Loucy (cell line): ENCODE measurements around the gene B4GALNT3.

Source experiments
- H2AFZ ChIP-seq: fragments of 200-600 bp; sonication (generic); 2 replicates; pipeline ENCODE4 v1.6.0; 2016; ENCODE audit warnings: antibody characterized with exemption, mild to moderate bottlenecking, low read length, moderate library complexity
- H3F3A ChIP-seq: fragments of 200-600 bp; 2 replicates; pipeline ENCODE4 v1.6.0; 2016; ENCODE audit warnings: antibody characterized with exemption, low read depth, mild to moderate bottlenecking
- H3K27me3 ChIP-seq: fragments of 200-600 bp; sonication (generic); 2 replicates; pipeline ENCODE4 v1.6.1; 2014; ENCODE audit warnings: low read length, mild to moderate bottlenecking; ENCODE audit not compliant: insufficient read depth, poor library complexity, severe bottlenecking
- H3K36me3 ChIP-seq: fragments of 200-600 bp; sonication (generic); 2 replicates; pipeline ENCODE4 v1.6.1; 2016; ENCODE audit warnings: low read length; ENCODE audit not compliant: insufficient read depth
- H3K4me1 ChIP-seq: fragments of 200-600 bp; sonication (generic); 2 replicates; pipeline ENCODE4 v1.5.1; 2014; ENCODE audit warnings: low read length, mild to moderate bottlenecking; ENCODE audit not compliant: insufficient read depth, poor library complexity, severe bottlenecking
- H3K4me2 ChIP-seq: fragments of 200-600 bp; sonication (generic); 2 replicates; pipeline ENCODE4 v1.6.0; 2014; ENCODE audit warnings: antibody characterized with exemption, low read length, low read depth, mild to moderate bottlenecking; ENCODE audit not compliant: poor library complexity, severe bottlenecking
- H3K4me3 ChIP-seq: fragments of 200-600 bp; sonication (generic); 2 replicates; pipeline ENCODE4 v1.5.1; 2014; ENCODE audit warnings: low read length, mild to moderate bottlenecking, mixed read lengths; ENCODE audit not compliant: poor library complexity, severe bottlenecking
- H3K79me2 ChIP-seq: fragments of 200-600 bp; sonication (generic); 2 replicates; pipeline ENCODE4 v1.6.1; 2014; ENCODE audit warnings: low read length; ENCODE audit not compliant: insufficient read depth
- H3K9ac ChIP-seq: fragments of 200-600 bp; sonication (generic); 2 replicates; pipeline ENCODE4 v1.6.0; 2014; ENCODE audit warnings: mild to moderate bottlenecking, low read depth, low read length, moderate library complexity; ENCODE audit not compliant: poor library complexity, severe bottlenecking
- H3K9me2 ChIP-seq: fragments of 200-600 bp; sonication (generic); replicated peaks from 2 replicates; pipeline ENCODE4 v1.6.1; 2016; ENCODE audit warnings: low read depth, low read length, mixed read lengths
- H3K9me3 ChIP-seq: fragments of 200-600 bp; sonication (generic); 2 replicates; pipeline ENCODE4 v1.6.1; 2014; ENCODE audit warnings: mild to moderate bottlenecking, antibody characterized with exemption, low read length, low read depth; ENCODE audit not compliant: insufficient read depth
- H4K20me1 ChIP-seq: fragments of 200-600 bp; sonication (generic); 2 replicates; pipeline ENCODE4 v1.6.0; 2014; ENCODE audit warnings: antibody characterized with exemption, low read length, mild to moderate bottlenecking; ENCODE audit not compliant: insufficient read depth, poor library complexity, severe bottlenecking
- CTCF ChIP-seq: fragments of 200-600 bp; sonication (generic); conservative IDR thresholded peaks from 2 replicates; pipeline ENCODE4 v1.5.1; 2014; ENCODE audit warnings: mild to moderate bottlenecking, antibody characterized with exemption, low read length
- EZH2phosphoT487 ChIP-seq: fragments of 200-600 bp; IDR thresholded peaks from 2 replicates; pipeline ENCODE4 v1.6.1; 2018; ENCODE audit warnings: antibody characterized with exemption, mild to moderate bottlenecking, moderate library complexity, borderline replicate concordance

B4GALNT3 gene

GRCh38 chr12:559208-559905, 99.6 kb downstream of the B4GALNT3 start:
- Histone ChIP-seq H3K4me2 (no peak overlapping the region), H2AFZ (no peak overlapping the region), H3K9me2 (no peaks in the 10 kb centered on the region), H3K79me2 (peaks cover 2% of the 10 kb centered on the region; the same call in 1 of the 2 replicates), H3K9me3 (no peaks in the 10 kb centered on the region), H3F3A (peaks cover 4% of the 10 kb centered on the region; the same call in 1 of the 2 replicates), H3K36me3 (no peaks in the 10 kb centered on the region), H3K4me1 (peaks cover 36% of the 10 kb centered on the region), H3K4me3 (no peak overlapping the region), H3K9ac (no peak overlapping the region), H3K27me3 (no peaks in the 10 kb centered on the region), H4K20me1 (no peaks in the 10 kb centered on the region)
- TF ChIP-seq CTCF = no peak

- Histone ChIP-seq H3F3A (peaks cover 4% of the 10 kb centered on the region; the same call in 1 of the 2 replicates), H3K79me2 (peaks cover 9% of the 10 kb centered on the region; the same call in 1 of the 2 replicates), H3K9me2 (no peaks in the 10 kb centered on the region), H3K36me3 (no peaks in the 10 kb centered on the region), H3K27me3 (no peaks in the 10 kb centered on the region), H3K9ac (no peak overlapping the region), H3K9me3 (no peaks in the 10 kb centered on the region), H3K4me3 (no peak overlapping the region), H2AFZ (no peak overlapping the region), H4K20me1 (no peaks in the 10 kb centered on the region), H3K4me2 (no peak overlapping the region), H3K4me1 (peaks cover 43% of the 10 kb centered on the region)
- TF ChIP-seq EZH2phosphoT487 (no peak), CTCF (no peak)
Measured at GRCh38 chr12:559906-560455, 100.2 kb downstream of the B4GALNT3 start.

- Histone ChIP-seq H3K4me2 (no peak overlapping the region), H3F3A (peaks cover 4% of the 10 kb centered on the region; the same call in 1 of the 2 replicates), H3K9me3 (no peaks in the 10 kb centered on the region), H4K20me1 (no peaks in the 10 kb centered on the region), H3K4me1 (peaks cover 51% of the 10 kb centered on the region), H3K79me2 (peaks cover 17% of the 10 kb centered on the region; the same call in 1 of the 2 replicates), H3K4me3 (no peak overlapping the region), H2AFZ (no peak overlapping the region), H3K36me3 (no peaks in the 10 kb centered on the region), H3K9me2 (no peaks in the 10 kb centered on the region), H3K9ac (no peak overlapping the region), H3K27me3 (no peaks in the 10 kb centered on the region)
- TF ChIP-seq CTCF (no peak), EZH2phosphoT487 (no peak)
Measured at GRCh38 chr12:560691-561390, 101.1 kb downstream of the B4GALNT3 start.
